GM12872 (cell line): ENCODE data around the gene SETBP1.

Source experiments
- TF ChIP-seq, protein P1 (sequence below): IDR thresholded peaks from 3 replicates; pipeline ENCODE4 v1.5.1; 2011; ENCODE audit warnings: low read depth, mild to moderate bottlenecking, low read length, moderate library complexity; ENCODE audit not compliant: insufficient read depth

SETBP1 gene

DNA sequence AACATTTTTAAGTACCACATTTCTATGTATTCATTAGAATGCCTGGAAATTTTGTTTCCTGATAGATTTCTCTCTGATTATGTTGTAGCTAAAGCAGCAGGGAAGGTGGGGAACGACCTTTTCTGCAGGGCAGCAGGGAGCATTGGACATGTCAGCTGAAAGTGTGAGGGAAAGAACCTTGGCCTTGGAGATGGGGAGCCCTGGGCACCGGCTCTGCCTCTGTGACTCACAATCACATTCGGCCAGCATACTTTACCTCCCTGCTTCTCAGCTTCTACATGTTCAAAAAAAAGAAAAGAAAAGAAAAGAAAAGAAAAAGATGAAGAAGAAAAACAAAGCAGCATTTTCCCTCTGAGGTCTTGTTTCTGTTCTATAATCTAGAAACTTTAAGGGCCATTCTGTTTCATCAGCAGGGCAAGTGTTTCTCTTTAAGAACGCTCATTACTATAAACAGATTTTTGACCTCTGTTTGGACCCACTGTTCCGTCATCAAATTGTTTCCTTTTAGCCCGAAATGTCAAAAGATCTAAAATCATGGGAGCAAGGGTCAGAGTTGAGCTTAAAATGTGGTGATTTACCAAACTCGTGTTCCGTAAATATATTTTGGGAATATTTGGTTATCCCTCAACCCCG, 27.9 kb downstream of the SETBP1 start:
- TF ChIP-seq, protein P1, sequence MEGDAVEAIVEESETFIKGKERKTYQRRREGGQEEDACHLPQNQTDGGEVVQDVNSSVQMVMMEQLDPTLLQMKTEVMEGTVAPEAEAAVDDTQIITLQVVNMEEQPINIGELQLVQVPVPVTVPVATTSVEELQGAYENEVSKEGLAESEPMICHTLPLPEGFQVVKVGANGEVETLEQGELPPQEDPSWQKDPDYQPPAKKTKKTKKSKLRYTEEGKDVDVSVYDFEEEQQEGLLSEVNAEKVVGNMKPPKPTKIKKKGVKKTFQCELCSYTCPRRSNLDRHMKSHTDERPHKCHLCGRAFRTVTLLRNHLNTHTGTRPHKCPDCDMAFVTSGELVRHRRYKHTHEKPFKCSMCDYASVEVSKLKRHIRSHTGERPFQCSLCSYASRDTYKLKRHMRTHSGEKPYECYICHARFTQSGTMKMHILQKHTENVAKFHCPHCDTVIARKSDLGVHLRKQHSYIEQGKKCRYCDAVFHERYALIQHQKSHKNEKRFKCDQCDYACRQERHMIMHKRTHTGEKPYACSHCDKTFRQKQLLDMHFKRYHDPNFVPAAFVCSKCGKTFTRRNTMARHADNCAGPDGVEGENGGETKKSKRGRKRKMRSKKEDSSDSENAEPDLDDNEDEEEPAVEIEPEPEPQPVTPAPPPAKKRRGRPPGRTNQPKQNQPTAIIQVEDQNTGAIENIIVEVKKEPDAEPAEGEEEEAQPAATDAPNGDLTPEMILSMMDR, result no peak

DNA sequence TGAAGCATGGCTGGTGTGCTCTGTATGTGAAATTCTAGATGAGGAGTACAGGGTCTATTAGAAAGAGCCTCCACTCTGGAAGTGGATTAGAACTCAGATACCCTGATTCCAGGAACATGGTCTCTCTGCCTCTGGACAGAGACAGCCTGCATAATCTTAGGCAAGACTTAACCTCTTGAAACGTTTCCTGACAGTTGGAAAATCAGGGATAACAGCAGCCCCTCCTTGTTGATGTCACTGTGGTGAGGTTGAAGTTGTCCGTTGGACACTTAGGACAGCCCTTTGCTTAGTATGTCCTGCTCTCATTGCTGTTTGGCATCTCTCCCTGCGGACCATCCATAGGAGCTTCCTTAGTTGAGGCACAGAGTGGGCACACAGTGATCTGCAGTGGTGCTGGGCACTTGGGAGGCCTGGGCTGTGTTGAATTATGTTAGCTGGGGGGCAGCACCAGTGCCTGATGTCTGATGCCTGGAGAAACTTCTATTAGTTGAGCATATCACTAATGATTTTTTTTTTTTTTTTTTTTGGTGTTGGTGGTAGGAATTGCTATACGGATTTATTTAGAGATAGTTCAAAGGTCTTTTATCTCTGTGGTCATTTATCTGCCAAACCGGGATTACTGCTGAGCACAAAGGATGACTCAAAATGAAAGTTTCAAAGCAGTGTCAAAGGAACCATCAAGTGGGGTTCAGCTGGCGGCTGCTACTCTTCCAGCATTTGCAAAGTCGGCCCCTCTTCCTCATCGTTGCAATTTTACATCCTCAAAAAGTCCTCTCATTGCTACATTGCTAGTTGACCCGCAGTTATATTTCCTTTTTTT, 28.8 kb downstream of the SETBP1 start:
- TF ChIP-seq, protein P1, result no peak

DNA sequence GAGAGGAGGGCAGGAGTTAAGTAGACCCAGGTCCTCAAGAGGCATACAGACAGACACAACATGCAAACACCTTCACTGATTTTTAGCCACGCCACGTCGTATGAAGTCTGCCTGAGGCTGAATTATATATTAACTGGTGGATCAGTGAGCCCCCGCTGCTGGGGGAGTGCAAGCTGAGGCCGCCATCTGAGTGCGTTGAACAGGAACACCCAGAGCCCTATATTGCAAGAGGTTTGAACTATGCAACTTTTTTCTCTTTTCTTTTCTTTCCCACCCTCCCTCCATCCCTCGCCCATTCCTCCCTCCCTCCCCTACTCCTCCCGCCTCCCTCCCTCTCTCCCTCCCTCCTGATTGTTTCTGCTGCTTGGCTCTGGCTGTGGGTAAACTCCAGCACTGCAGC, 30.2 kb downstream of the SETBP1 start:
- TF ChIP-seq, protein P1, result no peak

DNA sequence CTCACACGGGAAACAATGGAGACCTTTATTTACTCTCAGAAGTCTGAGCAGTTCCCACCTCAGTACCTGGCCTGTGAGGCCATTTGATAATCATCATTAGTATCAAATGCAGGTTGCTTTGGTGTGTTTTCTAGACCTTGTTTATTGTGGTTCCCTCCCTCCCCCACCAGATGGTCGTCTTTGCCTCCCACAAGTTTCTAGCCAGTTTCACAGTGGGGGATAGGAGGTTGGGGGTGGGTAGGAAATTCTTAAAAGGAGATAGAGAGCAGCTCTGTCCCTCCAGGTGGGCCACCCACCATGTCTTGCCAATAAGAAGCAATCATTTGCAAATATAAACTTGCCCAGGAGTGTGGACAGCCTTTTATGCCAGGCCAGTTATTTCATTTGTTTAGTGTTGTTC, 31.3 kb downstream of the SETBP1 start:
- TF ChIP-seq, protein P1, result no peak

DNA sequence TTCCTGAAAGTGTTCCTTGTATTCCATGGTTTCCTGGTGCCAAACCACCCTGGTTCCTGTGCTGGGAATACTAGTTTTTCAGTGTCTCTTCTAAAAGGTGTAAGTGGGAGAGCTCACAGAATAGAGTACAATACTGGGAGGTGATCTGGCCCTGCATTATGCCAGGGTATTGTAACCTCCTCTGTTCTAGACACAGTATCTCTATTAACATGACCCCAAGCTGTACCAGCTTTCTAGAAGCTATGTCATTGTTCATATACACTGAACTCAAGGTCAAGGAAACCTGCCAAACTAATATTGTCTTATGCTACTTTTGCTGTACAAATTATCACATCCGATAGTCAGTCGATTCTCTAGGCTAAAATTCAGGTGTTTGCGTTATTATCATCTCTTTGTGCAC, 32.7 kb downstream of the SETBP1 start:
- TF ChIP-seq, protein P1, result no peak

DNA sequence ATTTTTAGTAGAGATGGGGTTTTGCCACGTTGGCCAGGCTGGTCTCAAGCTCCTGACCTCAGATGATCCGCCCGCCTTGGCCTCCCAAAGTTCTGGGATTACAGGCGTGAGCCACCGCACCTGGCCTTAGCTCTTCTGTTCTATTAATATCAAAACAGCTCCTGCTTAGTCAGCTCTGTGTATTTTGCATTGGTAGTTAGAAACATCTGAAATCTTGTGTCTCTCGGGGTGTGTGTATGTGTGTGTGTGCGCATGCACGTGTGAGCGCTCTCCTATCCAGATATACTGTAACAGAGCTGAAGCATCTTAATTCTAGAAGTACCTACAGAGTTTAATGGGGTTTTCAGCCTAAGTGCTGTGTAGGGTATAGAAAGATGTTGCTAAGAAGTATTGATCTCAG, 33.7 kb downstream of the SETBP1 start:
- TF ChIP-seq, protein P1, result no peak

DNA sequence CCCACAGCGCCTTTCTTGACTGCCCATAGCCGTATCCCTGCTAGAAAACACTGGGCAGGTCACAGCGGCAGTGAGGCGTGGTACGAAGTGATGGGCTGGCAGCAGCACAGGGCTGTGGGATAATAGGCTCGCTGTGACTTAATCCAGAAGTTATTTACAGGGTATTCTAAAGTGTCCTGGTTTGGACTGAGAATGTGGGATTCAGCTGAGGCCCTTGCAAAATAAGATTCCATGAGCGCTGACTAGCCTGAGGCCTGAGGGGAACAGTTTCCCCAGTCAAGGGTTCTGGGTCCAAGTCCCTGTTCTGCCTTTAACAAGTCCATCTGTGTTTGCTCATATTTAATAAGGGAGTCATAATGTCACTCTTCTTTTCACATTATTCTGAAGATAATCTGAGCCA, 34.6 kb downstream of the SETBP1 start:
- TF ChIP-seq, protein P1, result no peak
